A673 (cell line): Measurements from ENCODE around the gene EIF4G1.

Experiments used
- EZH2 ChIP-seq: fragments of 200-600 bp; sonication (generic); IDR thresholded peaks from 2 replicates; pipeline ENCODE4 v1.6.1; 2017; ENCODE audit warnings: borderline replicate concordance, low read depth, mild to moderate bottlenecking, mixed read lengths, antibody characterized with exemption, low read length; ENCODE audit not compliant: poor library complexity, severe bottlenecking
- TF ChIP-seq, protein P1 (sequence below): fragments of 300-800, 200-600 bp; sonication (generic); conservative IDR thresholded peaks from 2 replicates; pipeline ENCODE4 v1.5.1; 2017; ENCODE audit warnings: low read depth, mild to moderate bottlenecking, antibody characterized with exemption, low read length, moderate library complexity, mixed read lengths

GRCh38 chr3:184311633-184312032, 2.8 kb upstream of the EIF4G1 start:
- TF ChIP-seq, protein P1, sequence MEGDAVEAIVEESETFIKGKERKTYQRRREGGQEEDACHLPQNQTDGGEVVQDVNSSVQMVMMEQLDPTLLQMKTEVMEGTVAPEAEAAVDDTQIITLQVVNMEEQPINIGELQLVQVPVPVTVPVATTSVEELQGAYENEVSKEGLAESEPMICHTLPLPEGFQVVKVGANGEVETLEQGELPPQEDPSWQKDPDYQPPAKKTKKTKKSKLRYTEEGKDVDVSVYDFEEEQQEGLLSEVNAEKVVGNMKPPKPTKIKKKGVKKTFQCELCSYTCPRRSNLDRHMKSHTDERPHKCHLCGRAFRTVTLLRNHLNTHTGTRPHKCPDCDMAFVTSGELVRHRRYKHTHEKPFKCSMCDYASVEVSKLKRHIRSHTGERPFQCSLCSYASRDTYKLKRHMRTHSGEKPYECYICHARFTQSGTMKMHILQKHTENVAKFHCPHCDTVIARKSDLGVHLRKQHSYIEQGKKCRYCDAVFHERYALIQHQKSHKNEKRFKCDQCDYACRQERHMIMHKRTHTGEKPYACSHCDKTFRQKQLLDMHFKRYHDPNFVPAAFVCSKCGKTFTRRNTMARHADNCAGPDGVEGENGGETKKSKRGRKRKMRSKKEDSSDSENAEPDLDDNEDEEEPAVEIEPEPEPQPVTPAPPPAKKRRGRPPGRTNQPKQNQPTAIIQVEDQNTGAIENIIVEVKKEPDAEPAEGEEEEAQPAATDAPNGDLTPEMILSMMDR, result no peak
- TF ChIP-seq EZH2, result no peak
